Stomach (tissue), 9 donors: ENCODE data around the gene ATXN7L2. TPM values are rescaled to one million over a fixed set of nuclear protein-coding genes. Genes with fewer than 3 reads are reported as not detected.
A peak's percentile ranks its signal among the peaks of the same experiment; 100 is the strongest.

ENCODE experiments used
- DNase-seq, 2 donors: peaks; one replicate each; pipeline versions ENCODE4 v3.0.0 to v3.0.0-alpha.2; 2013 to 2019
- H3K27ac ChIP-seq, 5 donors: fragments of 200-600 bp in 4 of 5; sonication (generic) in 4 of 5; one replicate each; pipeline ENCODE4 v1.5.1; 2013 to 2019; ENCODE audit warnings: mild to moderate bottlenecking in 1 of 5, moderate library complexity in 1 of 5
- H3K27me3 ChIP-seq, 3 donors: fragments of 200-600 bp; sonication (generic); one replicate each; pipeline ENCODE4 v1.5.1; 2017 to 2019; ENCODE audit warnings: mixed run types in 1 of 3
- H3K36me3 ChIP-seq, 4 donors: fragments of 200-600 bp; sonication (generic); 1 replicate in 3 of 4; 2 replicates in 1 of 4; pipeline ENCODE4 v1.5.1; 2016 to 2019
- H3K4me1 ChIP-seq, 4 donors: fragments of 200-600 bp; sonication (generic); one replicate each; pipeline ENCODE4 v1.5.1; 2016 to 2019
- H3K4me3 ChIP-seq, 4 donors: fragments of 200-600 bp; sonication (generic) in 3 of 4; one replicate each; pipeline ENCODE4 v1.5.1; 2016 to 2019; ENCODE audit warnings: mild to moderate bottlenecking in 1 of 4
- H3K9me3 ChIP-seq, 4 donors: fragments of 200-600 bp; sonication (generic); one replicate each; pipeline ENCODE4 v1.5.1; 2016 to 2019
- EP300 ChIP-seq: sonication (generic); formaldehyde crosslinking; IDR thresholded peaks from one replicate; pipeline ENCODE4 v1.6.1; 2017; ENCODE audit warnings: antibody characterized with exemption
- POLR2A ChIP-seq, 4 donors: fragments of 450-650 bp; IDR thresholded peaks; one replicate each; pipeline ENCODE4 v1.6.1; 2016; ENCODE audit warnings: antibody characterized with exemption in 4 of 4, control low read depth in 2 of 4, mild to moderate bottlenecking in 1 of 4, moderate library complexity in 1 of 4
- POLR2AphosphoS5 ChIP-seq, 3 donors: sonication (generic); formaldehyde crosslinking; IDR thresholded peaks; one replicate each; pipeline ENCODE4 v1.6.1; 2016; ENCODE audit warnings: antibody characterized with exemption in 3 of 3
- WGBS, 5 donors: extraction: QIAGEN DNeasy Blood & Tissue Kit in 3 of 5; methylation state at CpG; one replicate each; pipeline versions ENCODE4 v1.1.5 to v1.1.7; 2013 to 2018; 5-methylcytosine and 5-hydroxymethylcytosine counted together
- intact Hi-C: fragments of 100-400 bp; cut with DNase I; formaldehyde crosslinking; loops from one replicate; pipeline ENCODE4 v1.15.1; 2023; ENCODE audit warnings: low total_unique reads
- polyA plus RNA-seq, 3 donors: library from polyadenylated mRNA; stranded (reverse); fragments of 200-250 nt; gene quantifications; one replicate each; pipeline ENCODE4 v1.2.3, GENCODE V29; 2013
- total RNA-seq, 5 donors: library from RNA; depleted of rRNA; stranded (reverse); fragments of >200 nt; gene quantifications; one replicate each; pipeline versions ENCODE4 v1.1.0 to v1.2.3, GENCODE V29; 2014 to 2016
- TF ChIP-seq, protein P1 (sequence below), 7 experiments: fragments of 450-650 bp in 4 of 7; fragments of 200-600 bp in 3 of 7; sonication (generic) in 3 of 7; IDR thresholded peaks; one replicate each; pipeline ENCODE4 v1.5.1; 2016 to 2019; ENCODE audit warnings: antibody characterized with exemption in 7 of 7, control low read depth in 2 of 7, mild to moderate bottlenecking in 1 of 7
- donor health status: healthy with polysubstance abuse.
- donor health status: Bipolar disorder and iron deficiency.
- donor health status: healthy.

Gene ATXN7L2
- total and polyA plus RNA-seq, 8 donors = 0.29 to 6.3 (median 4.0) TPM; not detected in 1

DNA sequence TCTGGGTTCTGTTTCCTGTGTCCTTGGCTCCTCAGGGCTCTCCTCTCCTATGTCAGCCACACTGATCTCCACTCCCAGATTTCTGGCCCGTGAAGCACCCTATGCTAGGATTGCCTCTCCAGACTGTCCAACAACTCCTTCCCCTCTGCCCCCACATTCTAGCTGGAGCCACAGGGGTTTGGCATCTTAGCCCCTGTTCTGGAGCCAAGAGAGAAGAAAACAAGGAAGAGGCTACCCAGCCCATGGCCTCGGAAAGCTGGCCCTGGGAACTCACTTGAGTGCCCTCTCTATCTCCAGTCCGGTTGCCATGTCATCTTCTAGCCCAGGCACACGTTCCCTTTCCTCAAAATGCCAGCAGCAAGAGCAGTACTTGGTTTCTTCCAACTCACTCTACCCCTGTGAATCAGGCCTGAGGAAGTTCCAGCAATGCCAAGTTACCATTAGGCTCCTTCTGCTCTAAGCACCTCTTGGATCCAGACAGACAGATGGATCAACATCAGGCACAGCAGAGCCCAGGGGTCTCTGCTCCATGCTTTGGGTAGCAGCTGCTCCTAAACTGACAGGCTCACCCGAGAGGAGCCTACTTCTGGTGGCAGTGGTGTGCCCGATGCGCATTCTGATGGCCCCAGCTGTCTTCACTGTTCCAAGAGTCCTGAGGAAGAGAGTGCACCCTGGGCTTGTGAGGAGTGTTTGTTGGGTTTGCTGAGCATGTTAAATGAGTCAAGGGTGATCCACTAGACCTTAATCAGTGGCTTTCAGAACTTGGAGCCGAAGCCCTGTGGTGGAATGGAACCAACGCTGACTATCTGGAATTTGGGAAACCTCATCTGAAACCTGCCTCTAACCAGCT lies 44.4 kb downstream of the ATXN7L2 start:
- WGBS, 5 donors = 78 to 91% (median 81%) methylated on average over 8 to 9 of the region's 9 CpGs
- H3K4me1 ChIP-seq = peaks cover 0 to 20% (median 16%) of the 10 kb centered on the region in 4 donors
- intact Hi-C loops = no loop called here

DNA sequence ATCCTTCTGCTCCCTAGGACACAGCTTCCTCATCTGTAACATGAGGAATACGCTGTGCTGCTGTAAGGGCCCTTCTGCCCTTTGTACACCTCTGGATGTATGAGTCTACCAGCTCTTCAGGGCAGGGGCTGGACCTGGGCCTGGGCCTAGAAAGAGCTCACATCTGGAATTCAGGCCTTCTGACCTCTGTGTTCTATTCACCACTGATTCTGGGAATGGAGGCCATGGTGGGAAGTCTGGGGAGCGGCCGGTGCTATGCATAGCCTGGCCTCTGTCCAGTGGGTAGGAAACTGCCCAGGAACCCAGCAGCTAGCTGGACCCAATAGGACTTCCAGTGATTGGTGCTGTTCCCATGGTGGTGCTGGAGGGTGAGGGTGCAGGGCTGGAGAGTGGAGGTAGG lies 45.0 kb downstream of the ATXN7L2 start:
- WGBS, 5 donors = 65 to 95% (median 81%) methylated on average over 3 of the region's 3 CpGs
- DNase-seq = no peak
- Histone ChIP-seq H3K9me3 (no peaks in the 10 kb centered on the region), H3K27ac (no peak overlapping the region), H3K4me3 (no peak overlapping the region), H3K27me3 (no peaks in the 10 kb centered on the region), H3K4me1 (peaks cover 0 to 21% (median 16%) of the 10 kb centered on the region in 4 donors), H3K36me3 (no peaks in the 10 kb centered on the region)
- TF ChIP-seq POLR2AphosphoS5 (IDR thresholded peaks at IDR 0.05) (no peak), POLR2A (IDR thresholded peaks at IDR 0.05) (no peak), EP300 (no peak)
- TF ChIP-seq, protein P1, sequence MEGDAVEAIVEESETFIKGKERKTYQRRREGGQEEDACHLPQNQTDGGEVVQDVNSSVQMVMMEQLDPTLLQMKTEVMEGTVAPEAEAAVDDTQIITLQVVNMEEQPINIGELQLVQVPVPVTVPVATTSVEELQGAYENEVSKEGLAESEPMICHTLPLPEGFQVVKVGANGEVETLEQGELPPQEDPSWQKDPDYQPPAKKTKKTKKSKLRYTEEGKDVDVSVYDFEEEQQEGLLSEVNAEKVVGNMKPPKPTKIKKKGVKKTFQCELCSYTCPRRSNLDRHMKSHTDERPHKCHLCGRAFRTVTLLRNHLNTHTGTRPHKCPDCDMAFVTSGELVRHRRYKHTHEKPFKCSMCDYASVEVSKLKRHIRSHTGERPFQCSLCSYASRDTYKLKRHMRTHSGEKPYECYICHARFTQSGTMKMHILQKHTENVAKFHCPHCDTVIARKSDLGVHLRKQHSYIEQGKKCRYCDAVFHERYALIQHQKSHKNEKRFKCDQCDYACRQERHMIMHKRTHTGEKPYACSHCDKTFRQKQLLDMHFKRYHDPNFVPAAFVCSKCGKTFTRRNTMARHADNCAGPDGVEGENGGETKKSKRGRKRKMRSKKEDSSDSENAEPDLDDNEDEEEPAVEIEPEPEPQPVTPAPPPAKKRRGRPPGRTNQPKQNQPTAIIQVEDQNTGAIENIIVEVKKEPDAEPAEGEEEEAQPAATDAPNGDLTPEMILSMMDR (IDR thresholded peaks at IDR 0.05) = no peak
- intact Hi-C loops = no loop called here

More for the DNA sequence above, 44.4 kb downstream of the ATXN7L2 start:
- TF ChIP-seq, protein P1 (IDR thresholded peaks at IDR 0.05) = no peak
- TF ChIP-seq EP300 (no peak), POLR2AphosphoS5 (IDR thresholded peaks at IDR 0.05) (no peak), POLR2A (IDR thresholded peaks at IDR 0.05) (no peak)
- no peak overlapping the region for H3K4me3 ChIP-seq
- H3K27ac ChIP-seq = no peak overlapping the region
- H3K27me3 ChIP-seq = no peaks in the 10 kb centered on the region
- no peaks in the 10 kb centered on the region for H3K36me3 ChIP-seq
- no peaks in the 10 kb centered on the region for H3K9me3 ChIP-seq
- DNase-seq = no peak

DNA sequence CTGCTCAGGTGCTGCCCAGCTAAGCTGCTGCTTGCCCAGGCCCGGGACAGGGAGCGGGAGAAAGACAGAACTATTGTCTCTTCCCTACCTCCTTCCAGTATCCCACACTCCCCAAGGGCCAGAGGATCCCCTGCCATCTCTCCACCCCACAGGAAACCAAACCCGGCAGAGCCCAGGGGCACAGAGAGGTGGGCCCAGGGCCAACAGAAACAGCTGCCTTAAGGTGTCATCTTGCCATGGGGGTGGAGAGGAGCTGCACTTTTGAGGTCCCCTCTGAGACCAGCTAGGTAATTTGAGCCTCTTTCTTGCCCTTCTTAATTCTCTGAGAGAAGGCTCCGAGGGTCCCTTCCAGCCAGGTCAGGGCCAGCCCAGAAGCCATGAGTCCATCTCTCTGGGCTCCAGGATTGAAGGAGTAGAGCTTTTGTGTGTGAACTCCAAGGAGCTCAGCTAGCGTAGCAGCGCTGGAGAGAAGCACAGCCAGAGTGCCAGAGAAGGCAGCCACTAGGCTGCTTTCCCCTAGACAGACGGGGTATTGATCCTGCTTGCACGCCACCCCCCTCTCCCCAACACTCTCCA lies 46.3 kb downstream of the ATXN7L2 start:
- no peak for DNase-seq
- no peak for TF ChIP-seq POLR2A (IDR thresholded peaks at IDR 0.05)
- TF ChIP-seq, protein P1 (IDR thresholded peaks at IDR 0.05) = no peak
- TF ChIP-seq EP300 = no peak
- TF ChIP-seq POLR2AphosphoS5 (IDR thresholded peaks at IDR 0.05) = no peak
- intact Hi-C loops = loop anchor here (5.0 kb wide), 1 partner anchor 38 kb away; the partner anchor contains the start of gene CYB561D1
- peaks cover 0 to 21% (median 16%) of the 10 kb centered on the region in 4 donors for H3K4me1 ChIP-seq
- H3K27me3 ChIP-seq = no peaks in the 10 kb centered on the region
- H3K9me3 ChIP-seq = no peaks in the 10 kb centered on the region
- no peak overlapping the region for H3K27ac ChIP-seq
- 66 to 78% (median 74%) methylated on average over 7 to 8 of the region's 8 CpGs for WGBS, 5 donors
- no peak overlapping the region for H3K4me3 ChIP-seq
- H3K36me3 ChIP-seq = no peaks in the 10 kb centered on the region

DNA sequence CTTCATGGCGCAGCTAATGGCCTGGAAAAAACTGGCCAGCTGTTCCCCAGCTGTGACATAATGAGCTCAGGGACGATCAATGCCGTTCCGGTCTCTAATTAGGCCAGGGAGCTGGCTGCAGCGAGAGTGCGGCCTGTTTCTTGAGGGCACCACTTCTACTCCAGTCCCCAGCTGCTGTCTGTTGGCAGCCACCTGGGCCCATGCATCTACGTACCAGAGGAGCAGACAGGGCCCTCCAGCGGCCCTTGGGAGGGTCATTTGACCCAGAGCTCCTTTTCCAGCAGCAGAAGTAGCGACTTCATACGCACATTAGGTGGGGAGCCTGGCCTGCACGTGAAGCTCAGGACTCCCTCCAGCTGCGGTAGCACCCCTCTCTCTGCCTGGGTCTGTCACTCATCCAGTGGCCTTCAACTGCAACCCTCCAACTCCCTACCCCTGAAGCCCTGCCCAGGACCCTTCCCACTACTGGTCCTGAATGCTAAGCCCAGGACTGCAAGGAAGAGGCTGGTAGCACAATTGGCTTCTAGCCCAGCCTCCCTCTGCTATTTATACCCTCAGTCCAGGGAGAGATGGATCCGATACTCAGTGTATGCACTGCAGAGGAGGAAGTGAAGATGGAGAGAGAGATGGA lies 46.9 kb downstream of the ATXN7L2 start:
- peaks cover 0 to 21% (median 17%) of the 10 kb centered on the region in 4 donors for H3K4me1 ChIP-seq
- no peak overlapping the region for H3K27ac ChIP-seq
- 73 to 82% (median 77%) methylated on average over 8 to 13 of the region's 13 CpGs for WGBS, 5 donors
- H3K27me3 ChIP-seq = no peaks in the 10 kb centered on the region
- TF ChIP-seq EP300 = no peak
- no peak for TF ChIP-seq POLR2A (IDR thresholded peaks at IDR 0.05)
- TF ChIP-seq, protein P1 (IDR thresholded peaks at IDR 0.05) = no peak
- TF ChIP-seq POLR2AphosphoS5 (IDR thresholded peaks at IDR 0.05) = no peak
- DNase-seq = peak in 1 of 2 donors; percentile 71
- intact Hi-C loops = loop anchor here (5.0 kb wide), 1 partner anchor 38 kb away; the partner anchor contains the start of gene CYB561D1
- no peak overlapping the region for H3K4me3 ChIP-seq
- no peaks in the 10 kb centered on the region for H3K9me3 ChIP-seq
- no peaks in the 10 kb centered on the region for H3K36me3 ChIP-seq
